Fibroblast of lung (primary cell): Measurements from ENCODE around the gene TFAM. TPM values are rescaled to one million over a fixed set of nuclear protein-coding genes. Genes with fewer than 3 reads are reported as not detected.

ENCODE experiments used
- DNase-seq, 2 donors: peaks; one replicate each; pipeline versions ENCODE4 v3.0.0 to v3.0.0-alpha.2; 2010; ENCODE audit warnings: low read depth in 2 of 2
- H2AFZ ChIP-seq: 2 replicates; pipeline ENCODE4 v1.5.1; 2012; ENCODE audit warnings: low read length, control low read depth, inconsistent platforms
- H3K27ac ChIP-seq: 2 replicates; pipeline ENCODE4 v1.5.1; 2011; ENCODE audit warnings: low read length, control low read depth; ENCODE audit not compliant: insufficient read depth
- H3K27me3 ChIP-seq: 2 replicates; pipeline ENCODE4 v1.5.1; 2011; ENCODE audit warnings: mild to moderate bottlenecking, low read length; ENCODE audit not compliant: control insufficient read depth, insufficient read depth
- H3K36me3 ChIP-seq: 2 replicates; pipeline ENCODE4 v1.5.1; 2011; ENCODE audit warnings: low read length; ENCODE audit not compliant: control insufficient read depth, insufficient read depth
- H3K4me1 ChIP-seq: 2 replicates; pipeline ENCODE4 v1.5.1; 2011; ENCODE audit warnings: low read length; ENCODE audit not compliant: control insufficient read depth, insufficient read depth; ENCODE audit errors: extremely low read depth
- H3K4me2 ChIP-seq: 2 replicates; pipeline ENCODE4 v1.5.1; 2011; ENCODE audit warnings: low read length, control low read depth; ENCODE audit not compliant: insufficient read depth; ENCODE audit errors: extremely low read depth
- H3K4me3 ChIP-seq, 4 experiments: fragments of 200-600 bp in 1 of 4; sonication (generic) in 1 of 4; replicated peaks in 1 of 4; 2 replicates each; pipeline ENCODE4 v1.5.1; 2011 to 2016; ENCODE audit warnings: low read length in 4 of 4, low read depth in 3 of 4, mild to moderate bottlenecking in 3 of 4, control low read depth in 2 of 4, inconsistent platforms in 1 of 4, mixed read lengths in 1 of 4; ENCODE audit not compliant: insufficient read depth in 1 of 4; ENCODE audit errors: control extremely low read depth in 1 of 4
- H3K79me2 ChIP-seq: 2 replicates; pipeline ENCODE4 v1.5.1; 2012; ENCODE audit warnings: mild to moderate bottlenecking, low read length, inconsistent platforms; ENCODE audit not compliant: control insufficient read depth, insufficient read depth
- H3K9ac ChIP-seq: 2 replicates; pipeline ENCODE4 v1.5.1; 2011; ENCODE audit warnings: mild to moderate bottlenecking, low read length, control low read depth; ENCODE audit not compliant: insufficient read depth
- H3K9me3 ChIP-seq: 2 replicates; pipeline ENCODE4 v1.5.1; 2012; ENCODE audit warnings: low read depth, low read length; ENCODE audit not compliant: control insufficient read depth, insufficient read depth
- H4K20me1 ChIP-seq: 2 replicates; pipeline ENCODE4 v1.5.1; 2011; ENCODE audit warnings: low read length; ENCODE audit not compliant: control insufficient read depth, insufficient read depth; ENCODE audit errors: extremely low read depth
- EZH2 ChIP-seq: IDR thresholded peaks from 2 replicates; pipeline ENCODE4 v1.5.1; 2012; ENCODE audit warnings: low read length, control low read depth, mild to moderate bottlenecking; ENCODE audit errors: missing control alignments
- polyA plus RNA-seq, 2 donors: library from polyadenylated mRNA; depleted of rRNA in 1 of 2; stranded (reverse) in 1 of 2; unstranded in 1 of 2; fragments of >200 nt; gene quantifications; 2 replicates each; pipeline ENCODE4 v1.2.1, GENCODE V29; 2011 to 2012; ENCODE audit warnings: missing spikeins in 1 of 2
- total RNA-seq: library from RNA; depleted of rRNA; stranded (reverse); fragments of >200 nt; gene quantifications from 2 replicates; pipeline ENCODE4 v1.2.1, GENCODE V29; 2014
- TF ChIP-seq, protein P1 (sequence below), 2 donors: IDR thresholded peaks in 1 of 2; conservative IDR thresholded peaks in 1 of 2; 1 replicate in 1 of 2; 2 replicates in 1 of 2; pipeline ENCODE4 v1.5.1; 2011 to 2012; ENCODE audit warnings: low read length in 2 of 2, control low read depth in 1 of 2, inconsistent platforms in 1 of 2, low read depth in 1 of 2, mild to moderate bottlenecking in 1 of 2

The TFAM gene
- total and polyA plus RNA-seq, 2 donors (not counting 1 experiment from before 2014, with no cell fraction given) = 14.9 to 21.1 TPM

DNA sequence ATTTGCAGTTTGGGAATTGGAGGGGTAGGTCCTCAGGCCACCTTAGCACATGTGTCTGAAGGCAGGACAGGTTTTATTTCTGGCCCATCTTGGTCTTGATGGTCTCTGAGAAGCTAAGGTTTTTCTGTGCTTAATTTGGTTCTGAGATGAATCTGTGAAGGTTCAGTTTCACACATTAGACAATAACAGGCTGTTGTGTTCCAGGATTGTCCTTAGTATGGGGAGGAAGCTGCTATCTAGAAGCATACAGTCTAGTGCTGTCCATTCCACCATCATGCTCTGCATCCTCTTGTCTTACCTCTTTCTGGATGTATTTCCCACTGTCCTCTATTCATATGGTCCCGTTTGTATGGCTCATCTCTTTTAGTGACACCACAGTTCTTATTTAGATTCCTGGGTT is 43.3 kb upstream of the TFAM start:
- no peak overlapping the region for H3K4me3 ChIP-seq
- H3K79me2 ChIP-seq = no peaks in the 10 kb centered on the region

DNA sequence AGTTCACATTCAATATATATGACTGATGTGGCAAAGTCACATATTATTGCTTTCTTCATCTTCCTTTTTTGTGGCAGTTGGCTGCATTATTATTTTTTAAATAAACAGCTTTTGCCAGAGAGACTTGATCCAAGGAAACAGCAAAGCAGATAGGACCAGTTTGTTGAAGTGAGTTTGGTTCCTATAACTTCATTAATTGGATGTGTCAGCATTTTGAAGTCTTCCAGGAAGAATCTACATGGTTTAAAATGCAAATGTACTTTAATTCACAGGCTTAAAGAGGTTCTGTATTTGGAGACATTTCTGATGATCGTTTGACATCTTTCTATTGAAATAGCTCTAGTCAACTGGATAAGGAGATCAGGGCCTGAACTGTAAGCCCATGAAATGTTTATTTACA is 37.2 kb upstream of the TFAM start:
- no peak for TF ChIP-seq EZH2
- TF ChIP-seq, protein P1, sequence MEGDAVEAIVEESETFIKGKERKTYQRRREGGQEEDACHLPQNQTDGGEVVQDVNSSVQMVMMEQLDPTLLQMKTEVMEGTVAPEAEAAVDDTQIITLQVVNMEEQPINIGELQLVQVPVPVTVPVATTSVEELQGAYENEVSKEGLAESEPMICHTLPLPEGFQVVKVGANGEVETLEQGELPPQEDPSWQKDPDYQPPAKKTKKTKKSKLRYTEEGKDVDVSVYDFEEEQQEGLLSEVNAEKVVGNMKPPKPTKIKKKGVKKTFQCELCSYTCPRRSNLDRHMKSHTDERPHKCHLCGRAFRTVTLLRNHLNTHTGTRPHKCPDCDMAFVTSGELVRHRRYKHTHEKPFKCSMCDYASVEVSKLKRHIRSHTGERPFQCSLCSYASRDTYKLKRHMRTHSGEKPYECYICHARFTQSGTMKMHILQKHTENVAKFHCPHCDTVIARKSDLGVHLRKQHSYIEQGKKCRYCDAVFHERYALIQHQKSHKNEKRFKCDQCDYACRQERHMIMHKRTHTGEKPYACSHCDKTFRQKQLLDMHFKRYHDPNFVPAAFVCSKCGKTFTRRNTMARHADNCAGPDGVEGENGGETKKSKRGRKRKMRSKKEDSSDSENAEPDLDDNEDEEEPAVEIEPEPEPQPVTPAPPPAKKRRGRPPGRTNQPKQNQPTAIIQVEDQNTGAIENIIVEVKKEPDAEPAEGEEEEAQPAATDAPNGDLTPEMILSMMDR (conservative IDR thresholded peaks at IDR 0.05 in 1 of 2, IDR thresholded peaks at IDR 0.05 in 1 of 2; ENCODE audit: low read depth in 1 of 2, low read length in 2 of 2) = no peak
- H3K4me2 ChIP-seq = no peak overlapping the region
- H3K27me3 ChIP-seq = no peaks in the 10 kb centered on the region
- peaks cover 2% of the 10 kb centered on the region for H3K79me2 ChIP-seq
- no peaks in the 10 kb centered on the region for H3K9me3 ChIP-seq
- no peak overlapping the region for H2AFZ ChIP-seq
- no peaks in the 10 kb centered on the region for H4K20me1 ChIP-seq
- no peak overlapping the region for H3K9ac ChIP-seq
- no peaks in the 10 kb centered on the region for H3K4me1 ChIP-seq
- no peak for DNase-seq
- no peak overlapping the region for H3K4me3 ChIP-seq
- no peak overlapping the region for H3K27ac ChIP-seq
- H3K36me3 ChIP-seq = no peaks in the 10 kb centered on the region

More for the DNA sequence above, 43.3 kb upstream of the TFAM start:
- no peak for TF ChIP-seq EZH2
- TF ChIP-seq, protein P1 (conservative IDR thresholded peaks at IDR 0.05 in 1 of 2, IDR thresholded peaks at IDR 0.05 in 1 of 2; ENCODE audit: low read depth in 1 of 2, low read length in 2 of 2) = no peak
- Histone ChIP-seq H3K27ac (no peak overlapping the region), H2AFZ (no peak overlapping the region), H3K36me3 (no peaks in the 10 kb centered on the region), H3K9me3 (no peaks in the 10 kb centered on the region), H4K20me1 (no peaks in the 10 kb centered on the region), H3K27me3 (no peaks in the 10 kb centered on the region), H3K4me2 (no peak overlapping the region), H3K9ac (no peak overlapping the region), H3K4me1 (no peaks in the 10 kb centered on the region)
- DNase-seq = no peak

DNA sequence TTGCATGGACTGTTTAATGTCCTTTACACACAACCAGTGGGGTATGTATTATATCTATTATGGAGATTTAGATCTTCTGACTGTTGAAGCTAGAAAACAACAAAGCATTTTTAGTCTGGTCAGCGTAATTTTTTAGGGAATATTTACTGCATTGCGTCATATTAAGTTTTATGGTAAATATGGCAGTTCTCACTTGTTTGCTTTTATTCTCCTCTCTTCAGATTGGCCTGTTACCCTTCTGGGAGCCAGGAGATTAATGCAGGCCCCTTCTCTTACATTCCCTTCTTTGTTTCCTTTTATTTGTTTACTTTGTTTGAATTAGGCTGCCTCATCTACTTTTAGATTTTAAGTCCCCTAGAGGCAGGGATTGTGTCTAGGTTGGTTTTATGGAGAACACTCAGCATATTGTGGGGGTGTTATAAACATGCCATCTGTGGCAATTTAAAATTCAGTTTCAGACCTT is 36.6 kb upstream of the TFAM start:
- no peak overlapping the region for H3K27ac ChIP-seq

More for the DNA sequence above, 36.6 kb upstream of the TFAM start:
- Histone ChIP-seq H3K9me3 (no peaks in the 10 kb centered on the region), H3K9ac (no peak overlapping the region), H3K27me3 (no peaks in the 10 kb centered on the region), H4K20me1 (no peaks in the 10 kb centered on the region), H3K79me2 (peaks cover 2% of the 10 kb centered on the region), H3K36me3 (no peaks in the 10 kb centered on the region), H3K4me2 (no peak overlapping the region), H3K4me3 (no peak overlapping the region), H2AFZ (no peak overlapping the region), H3K4me1 (no peaks in the 10 kb centered on the region)
- TF ChIP-seq EZH2 = no peak
- TF ChIP-seq, protein P1 (conservative IDR thresholded peaks at IDR 0.05 in 1 of 2, IDR thresholded peaks at IDR 0.05 in 1 of 2; ENCODE audit: low read depth in 1 of 2, low read length in 2 of 2) = no peak
- no peak for DNase-seq
